ENCODE data around the gene GREM2.

DNA sequence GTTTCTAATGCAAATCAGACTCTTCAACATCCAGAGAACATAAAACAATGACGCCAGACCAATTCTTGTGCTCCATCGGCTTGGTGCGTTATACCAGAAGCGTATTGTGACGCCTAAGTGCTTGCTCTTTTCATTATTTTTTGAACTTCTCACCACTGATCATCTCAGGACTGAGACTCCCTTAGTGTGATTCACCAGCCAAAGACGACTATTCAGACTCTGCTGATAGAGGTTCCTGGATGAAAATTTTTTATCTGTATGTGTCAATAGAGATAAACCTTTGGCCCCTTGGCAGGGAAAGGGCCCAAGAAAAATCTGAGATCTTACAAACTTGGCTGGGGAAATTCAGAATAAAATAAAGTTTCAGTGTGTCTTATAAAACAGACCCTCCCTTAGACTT lies 856 bp upstream of the GREM2 start:
- no peak for TF ChIP-seq CTCF (conservative IDR thresholded peaks at IDR 0.05; ENCODE audit: low read length)
- TF ChIP-seq EZH2phosphoT487 (IDR thresholded peaks at IDR 0.05; ENCODE audit: borderline replicate concordance) = no peak

All from Loucy (cell line).